GM21825 (cell line): ENCODE data around the gene PDCD4.
A peak's percentile ranks its signal among the peaks of the same experiment; 100 is the strongest.
"Not testable (repeated sequence)": the region's sequence is repeated elsewhere in the genome, so short reads cannot be mapped to it uniquely, and the experiment has no call there.

Source experiments
- ATAC-seq: cut with Tn5 transposase; IDR thresholded peaks from one replicate; pipeline ENCODE4 v1.9.1; 2021; ENCODE audit warnings: mild to moderate bottlenecking, moderate library complexity; ENCODE audit not compliant: unreplicated experiment

Gene PDCD4

DNA sequence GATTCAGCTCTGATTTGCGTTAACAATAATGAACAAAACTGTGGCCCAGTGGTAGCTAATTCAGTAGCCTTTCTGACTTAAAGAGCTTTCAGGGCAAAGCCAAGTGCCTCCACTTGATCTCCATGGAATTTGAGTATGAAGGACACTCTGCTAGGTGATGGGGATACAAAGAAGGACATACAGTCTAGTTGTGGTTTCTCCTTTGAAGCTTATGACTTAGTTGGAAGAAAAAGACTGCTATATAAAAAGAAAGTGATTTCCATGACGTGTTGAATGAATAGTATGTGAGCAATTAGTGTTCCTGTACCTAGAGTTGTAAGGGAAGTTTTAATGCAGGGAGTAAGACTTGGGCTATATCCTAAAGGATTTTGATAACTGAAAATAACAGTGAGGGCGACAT, 8.3 kb downstream of the PDCD4 start:
- ATAC-seq = no peak

DNA sequence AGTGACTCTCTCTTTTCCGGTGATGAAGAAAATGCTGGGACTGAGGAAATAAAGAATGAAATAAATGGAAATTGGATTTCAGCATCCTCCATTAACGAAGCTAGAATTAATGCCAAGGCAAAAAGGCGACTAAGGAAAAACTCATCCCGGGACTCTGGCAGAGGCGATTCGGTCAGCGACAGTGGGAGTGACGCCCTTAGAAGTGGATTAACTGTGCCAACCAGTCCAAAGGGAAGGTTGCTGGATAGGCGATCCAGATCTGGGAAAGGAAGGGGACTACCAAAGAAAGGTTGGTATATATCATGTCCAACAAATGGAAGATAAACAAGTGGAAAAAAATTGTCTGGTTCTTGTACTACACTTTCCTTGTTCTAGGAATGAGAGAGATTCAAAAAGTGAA, 9.5 kb downstream of the PDCD4 start:
- no peak for ATAC-seq

DNA sequence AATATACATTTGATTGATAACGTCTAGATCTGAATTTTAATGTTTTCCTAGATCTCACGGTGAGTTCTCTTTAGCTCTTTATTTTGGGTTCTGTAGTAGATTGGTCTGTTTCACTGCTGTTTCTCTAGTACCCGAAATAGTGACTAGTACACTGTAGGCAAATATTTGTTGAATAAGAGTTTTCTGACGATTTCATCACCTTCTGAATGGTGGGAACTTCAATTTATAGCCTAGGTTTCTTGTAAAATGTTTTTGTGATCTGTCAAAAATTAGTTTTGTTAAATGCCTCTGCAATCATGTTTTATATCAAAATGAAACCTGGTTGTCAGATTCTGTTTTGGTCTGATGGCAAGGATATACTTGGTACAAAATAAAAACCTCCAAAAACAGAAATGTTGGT, 10.2 kb downstream of the PDCD4 start:
- ATAC-seq = no peak

DNA sequence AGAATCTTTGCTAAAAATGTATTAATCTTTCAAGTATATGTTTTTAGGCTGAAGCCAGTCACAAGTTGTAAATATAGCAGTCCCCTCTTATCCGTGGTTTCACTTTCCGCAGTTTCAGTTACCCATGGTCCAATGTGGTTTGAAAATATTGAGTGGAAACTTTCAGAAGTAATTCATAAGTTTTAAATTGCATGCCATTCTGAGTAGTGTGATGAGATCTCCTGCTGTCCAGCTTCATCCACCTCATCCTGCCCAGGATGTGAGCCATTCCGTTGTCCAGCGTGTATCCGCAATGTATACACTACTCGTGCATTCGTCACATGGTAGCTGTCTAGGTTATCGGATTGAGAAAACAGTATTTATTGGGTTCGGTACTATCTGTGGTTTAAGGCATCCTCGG, 12.2 kb downstream of the PDCD4 start:
- no peak for ATAC-seq

DNA sequence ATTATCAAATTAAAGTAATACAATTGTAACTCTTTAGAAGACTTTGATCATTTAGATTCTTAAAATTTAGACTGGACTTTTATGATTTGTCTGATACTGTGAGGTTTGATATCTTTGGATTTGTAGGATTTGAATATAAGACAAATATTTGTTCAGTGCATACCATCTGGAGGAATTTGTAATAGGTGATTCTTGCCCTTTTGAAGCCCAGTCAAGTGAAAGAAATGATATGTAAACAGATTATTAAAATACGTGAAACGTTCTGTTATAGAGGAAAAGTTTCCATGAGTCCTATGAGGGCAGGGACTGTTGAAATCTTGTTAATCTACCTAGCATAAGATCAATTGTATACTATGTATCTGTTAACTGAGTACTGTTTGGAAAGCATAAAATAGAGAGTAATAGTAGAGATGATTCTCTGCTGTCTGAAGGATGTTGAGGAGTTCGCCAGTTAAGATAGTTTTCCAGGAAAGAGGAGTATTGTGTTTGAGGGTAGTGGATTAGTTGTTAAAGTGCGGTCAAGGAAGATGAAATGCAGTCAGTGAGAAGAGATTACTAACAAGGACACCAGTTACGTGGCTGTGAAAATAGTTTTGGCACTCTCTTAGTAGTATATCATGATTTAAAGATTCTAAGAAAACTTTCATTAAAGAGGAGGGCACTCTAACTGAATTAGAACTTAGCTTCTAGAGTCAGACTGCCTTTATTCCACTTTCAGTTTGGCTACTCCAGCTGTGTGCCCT, 14.4 kb downstream of the PDCD4 start:
- no peak for ATAC-seq

DNA sequence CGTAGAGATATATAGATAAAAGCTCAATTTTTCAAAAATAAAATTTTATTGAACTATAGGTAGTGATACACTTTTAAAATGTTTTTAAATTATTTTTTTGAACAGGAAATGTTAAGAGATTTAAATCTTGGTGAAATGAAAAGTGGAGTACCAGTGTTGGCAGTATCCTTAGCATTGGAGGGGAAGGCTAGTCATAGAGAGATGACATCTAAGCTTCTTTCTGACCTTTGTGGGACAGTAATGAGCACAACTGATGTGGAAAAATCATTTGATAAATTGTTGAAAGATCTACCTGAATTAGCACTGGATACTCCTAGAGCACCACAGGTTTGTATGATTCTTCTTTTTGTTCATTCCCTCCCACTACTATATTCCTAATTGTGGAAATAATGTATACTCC, 15.8 kb downstream of the PDCD4 start:
- no peak for ATAC-seq

DNA sequence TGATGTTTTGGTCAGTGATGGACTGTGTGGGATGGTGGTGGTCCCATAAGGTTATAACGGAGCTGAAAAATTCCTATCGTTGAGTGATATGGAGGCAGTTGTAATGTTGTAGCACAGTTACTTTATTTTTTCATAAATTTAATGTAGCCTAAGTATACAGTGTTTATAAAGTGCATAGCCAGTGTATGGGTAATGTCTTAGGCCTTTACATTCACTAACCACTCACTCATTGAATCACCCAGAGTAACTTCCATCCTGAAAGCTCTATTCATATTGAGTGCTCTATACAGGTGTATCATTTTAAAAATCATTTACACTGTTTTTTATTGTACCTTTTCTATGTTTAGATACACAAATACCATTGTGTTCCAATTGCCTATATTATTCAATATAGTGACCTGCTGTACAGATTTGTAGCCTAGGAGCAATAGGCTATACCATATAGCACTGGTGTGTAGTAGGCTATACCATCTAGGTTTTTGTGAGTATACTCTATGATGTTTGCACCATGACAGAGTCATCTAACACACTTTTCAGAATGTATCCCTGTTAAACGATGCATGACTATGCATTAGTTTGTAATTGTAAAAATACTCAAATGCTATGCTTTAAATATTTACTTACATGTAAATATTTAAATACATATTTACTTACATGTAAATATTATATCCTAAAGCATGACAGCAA, 21.0 kb downstream of the PDCD4 start:
- ATAC-seq = no peak

DNA sequence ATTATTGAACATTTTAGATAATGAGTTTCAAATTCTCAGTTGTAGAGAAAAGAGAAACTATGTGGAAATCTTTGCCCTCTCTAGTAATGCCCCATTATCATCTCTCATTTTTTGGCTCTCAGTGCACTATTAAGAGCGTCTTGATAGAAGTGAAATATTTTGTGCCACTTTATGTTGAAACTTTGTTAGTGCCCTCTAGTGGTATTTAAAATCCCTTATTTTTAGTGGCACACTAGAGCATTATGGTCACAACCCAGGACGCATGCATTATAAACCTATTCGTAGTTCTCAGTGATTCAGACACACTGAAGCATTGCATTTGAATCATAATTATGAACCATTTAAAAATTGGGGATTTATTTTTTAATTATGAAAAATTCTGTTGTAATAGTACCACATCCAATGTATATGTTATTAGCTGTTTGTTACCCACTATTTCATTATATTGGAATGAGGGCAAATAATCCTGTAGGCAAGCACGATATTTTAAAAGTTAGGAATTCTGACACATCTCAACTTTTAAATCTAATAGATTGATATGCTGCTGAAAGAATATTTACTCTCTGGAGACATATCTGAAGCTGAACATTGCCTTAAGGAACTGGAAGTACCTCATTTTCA, 21.9 kb downstream of the PDCD4 start:
- peak; percentile 66 for ATAC-seq

DNA sequence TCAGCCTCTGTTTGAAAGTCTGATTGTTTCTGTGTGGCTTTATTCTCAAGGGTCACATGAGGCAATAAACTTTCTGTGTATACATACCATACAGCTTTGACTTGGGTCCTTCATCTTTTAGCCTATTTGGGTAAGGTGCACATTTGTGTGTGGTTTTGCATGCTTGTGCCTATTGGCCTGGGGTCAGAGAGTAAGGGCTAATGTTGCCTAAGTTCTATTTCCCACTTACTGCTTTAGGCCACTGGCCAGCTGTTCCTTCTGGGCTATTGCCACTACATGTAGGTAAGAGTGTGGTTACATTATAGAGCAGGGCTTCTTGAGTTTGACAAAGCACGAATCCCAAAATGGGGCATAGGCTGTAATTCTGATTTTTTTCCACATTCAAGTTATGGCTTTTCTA, 25.5 kb downstream of the PDCD4 start:
- no peak for ATAC-seq

DNA sequence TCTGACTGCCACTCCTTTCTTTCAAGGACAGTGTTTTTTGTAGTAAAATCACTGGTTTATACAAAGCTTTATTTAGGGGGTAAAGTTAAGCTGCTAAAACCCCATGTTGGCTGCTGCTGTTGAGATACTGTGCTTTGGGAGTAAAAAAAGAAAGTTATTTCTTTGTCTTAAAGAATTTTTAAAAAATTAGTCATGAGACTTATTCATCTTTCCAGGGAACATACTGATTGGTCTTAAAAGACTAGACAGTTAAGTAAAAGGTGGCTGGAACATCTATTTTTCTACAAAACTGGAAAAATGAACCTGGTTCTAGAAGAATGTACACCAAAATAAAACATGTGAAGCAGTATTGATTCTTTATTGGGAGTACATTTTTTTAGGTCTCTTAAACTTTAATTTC, 26.7 kb downstream of the PDCD4 start:
- ATAC-seq = no peak

DNA sequence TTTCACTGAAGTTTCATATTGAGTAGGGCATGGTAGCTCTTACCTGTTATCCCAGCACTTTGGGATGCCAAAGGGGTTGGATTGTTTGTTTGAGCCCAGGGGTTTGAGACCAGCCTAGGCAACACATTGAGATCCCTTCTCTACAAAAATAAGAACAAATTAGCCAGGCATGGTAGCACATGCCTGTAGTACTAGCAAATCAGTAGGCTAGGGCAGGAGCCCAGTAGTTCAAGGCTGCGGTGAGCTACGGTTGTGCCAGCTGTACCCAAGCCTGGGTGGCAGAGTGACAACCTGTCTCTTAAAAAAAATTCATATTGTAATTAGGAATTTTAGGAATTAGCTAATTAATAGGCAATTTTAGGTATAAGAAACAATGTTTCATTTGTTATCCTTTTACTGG, 29.3 kb downstream of the PDCD4 start:
- no peak for ATAC-seq

DNA sequence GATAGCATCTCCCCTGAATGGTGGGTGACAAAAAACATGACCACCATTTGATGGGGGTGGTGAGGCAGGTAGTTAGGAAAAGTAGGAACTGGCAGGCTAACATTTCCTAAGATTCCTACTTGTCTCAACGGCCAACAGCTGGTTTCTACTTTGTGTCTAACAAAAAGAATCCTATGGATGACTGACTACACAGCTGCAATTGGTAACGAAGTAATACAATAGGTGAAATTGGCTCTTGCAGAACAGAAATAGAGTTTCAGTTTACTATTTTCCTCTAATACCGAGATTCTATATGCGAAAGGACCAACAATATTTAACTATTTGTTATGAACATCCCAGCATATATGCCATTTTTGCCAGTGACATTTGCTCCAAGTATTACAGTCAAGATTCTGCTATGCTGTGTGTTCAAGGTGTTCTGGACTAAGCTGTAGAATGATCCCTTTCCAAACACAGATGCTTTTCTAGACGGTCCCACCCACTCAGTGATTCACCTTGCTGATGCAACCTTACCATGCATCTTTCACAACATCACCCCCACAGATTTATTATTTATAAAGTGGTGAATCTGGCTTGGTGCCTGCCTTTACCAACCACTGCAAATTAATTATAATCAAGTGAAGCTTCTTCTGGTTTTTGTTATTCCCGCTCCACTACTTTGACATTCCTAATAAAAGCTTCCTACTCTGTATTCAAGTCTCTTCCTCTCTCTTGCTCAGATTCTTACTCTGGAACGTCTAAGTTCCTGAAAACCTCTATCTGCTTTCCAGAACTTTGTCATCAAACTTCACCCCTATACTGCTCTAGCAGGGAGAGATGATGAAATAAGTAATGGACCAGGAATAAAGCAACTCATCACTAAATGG, 30.5 kb downstream of the PDCD4 start:
- no peak for ATAC-seq

DNA sequence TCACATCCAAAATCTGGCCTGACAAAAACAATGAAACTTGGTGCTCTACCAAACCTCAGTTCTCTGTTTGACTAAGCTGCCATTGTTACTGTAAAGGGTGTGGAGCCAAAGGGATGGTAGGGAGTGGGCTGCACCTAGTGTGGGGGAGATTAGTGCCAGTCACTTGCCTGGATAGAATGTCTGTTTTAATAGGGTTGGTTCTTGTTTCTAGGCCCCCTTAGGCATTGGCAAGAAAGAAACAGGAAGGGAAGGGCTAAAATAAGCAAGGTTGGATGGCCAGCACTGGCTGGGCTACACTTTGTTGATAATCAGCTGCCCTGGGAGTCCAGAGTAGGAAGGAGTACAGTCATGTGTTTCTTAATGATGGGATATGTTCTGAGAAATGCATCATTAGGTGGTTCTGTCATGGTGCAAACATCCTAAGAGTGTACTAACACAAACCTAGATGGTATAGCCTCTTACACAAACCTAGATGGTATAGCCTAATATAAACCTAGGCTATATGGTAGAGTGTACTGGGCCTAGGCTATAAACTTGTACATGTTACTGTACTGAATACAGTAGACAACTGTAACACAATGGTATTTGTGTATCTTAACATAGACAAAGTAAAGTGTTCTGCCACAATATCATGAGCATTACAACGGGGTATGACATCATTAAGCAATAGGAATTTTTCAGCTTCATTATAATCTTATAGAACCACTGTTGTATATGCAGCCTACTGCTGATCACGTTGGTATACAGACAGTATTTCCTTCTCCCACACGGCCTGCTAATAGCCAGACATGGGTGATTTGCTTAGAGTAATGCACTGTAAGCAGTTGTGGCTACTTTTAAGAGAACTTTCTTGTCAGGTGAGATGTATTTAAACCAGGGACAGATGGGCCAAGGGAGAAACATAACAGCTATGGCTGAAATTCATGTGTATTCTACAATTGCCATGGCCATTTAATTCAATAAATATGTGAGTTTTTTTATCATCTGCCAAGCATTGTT, 31.9 kb downstream of the PDCD4 start:
- peak; percentile 50 for ATAC-seq

DNA sequence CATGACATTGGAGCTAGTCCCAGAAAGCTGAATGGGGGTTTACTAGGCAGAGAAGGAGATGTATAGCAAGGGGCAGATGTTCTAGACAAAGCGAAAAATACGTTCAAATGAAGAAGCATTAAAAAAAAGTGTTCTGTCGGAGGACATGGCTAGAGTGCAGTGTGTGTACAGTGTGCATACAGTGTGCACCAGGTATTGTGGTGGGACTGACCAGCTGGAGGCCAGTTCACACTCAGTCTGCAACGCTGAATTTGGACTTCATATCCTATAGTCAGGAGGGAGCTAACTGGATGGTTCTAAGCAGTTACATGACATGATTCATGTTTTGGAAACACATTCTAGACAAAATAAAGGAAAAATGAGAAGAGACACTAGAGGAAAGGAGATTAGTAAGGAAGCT, 38.4 kb downstream of the PDCD4 start:
- ATAC-seq = no peak

DNA sequence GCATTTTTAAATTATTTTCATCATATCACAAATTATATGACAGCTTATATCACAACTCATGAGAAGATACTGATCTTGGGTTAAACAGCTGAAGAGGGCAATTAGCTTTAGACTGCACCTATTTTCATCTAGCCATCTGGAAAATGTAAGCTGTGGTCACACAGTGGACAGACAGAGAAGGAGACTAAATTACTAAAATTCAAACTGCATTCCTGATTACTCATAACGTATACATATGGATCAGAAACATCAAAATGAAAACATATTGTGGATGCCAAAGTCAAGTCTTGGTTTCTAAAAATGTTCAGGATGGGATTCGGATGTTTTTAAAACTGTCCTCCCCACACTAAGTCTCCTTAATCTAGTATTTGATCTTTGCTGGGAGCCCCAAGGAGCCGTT, 40.6 kb downstream of the PDCD4 start:
- ATAC-seq = no peak

DNA sequence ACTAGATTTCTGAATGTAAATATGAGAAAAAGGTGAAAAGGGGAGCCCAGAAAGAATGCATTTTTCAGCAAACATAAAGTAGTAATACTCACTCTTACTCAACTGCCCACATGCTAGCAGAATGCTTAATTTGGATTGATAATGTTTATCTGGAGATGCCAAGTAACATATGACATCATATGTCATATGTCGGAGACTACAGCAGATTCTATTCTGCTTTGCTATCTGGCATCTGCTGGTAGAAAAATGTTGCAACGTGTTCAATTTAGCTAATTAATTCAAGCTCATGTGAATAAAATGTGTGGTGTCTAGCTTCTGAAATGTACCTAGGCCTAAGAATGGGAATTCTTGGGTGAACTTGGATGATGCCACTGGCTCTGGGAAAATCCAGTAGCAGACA, 42.7 kb downstream of the PDCD4 start:
- no peak for ATAC-seq

DNA sequence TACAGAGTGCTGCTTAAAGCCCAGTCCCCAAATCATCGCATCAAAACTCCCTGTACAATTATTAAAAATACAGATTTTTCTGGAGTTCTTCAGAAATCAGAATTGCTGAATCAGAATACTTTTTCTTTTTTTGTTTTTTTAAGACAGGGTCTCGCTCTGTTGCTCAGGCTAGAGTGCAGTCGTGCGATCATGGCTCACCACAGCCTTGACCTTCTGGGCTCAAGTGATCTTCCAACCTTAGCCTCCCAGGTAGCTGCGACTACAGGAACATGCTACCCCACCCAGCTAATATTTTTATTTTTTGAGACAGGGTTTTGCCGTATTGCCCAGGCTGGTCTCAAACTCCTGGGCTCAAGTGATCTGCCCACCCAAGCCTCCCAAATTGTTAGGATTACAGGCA, 43.3 kb downstream of the PDCD4 start:
- no peak for ATAC-seq

DNA sequence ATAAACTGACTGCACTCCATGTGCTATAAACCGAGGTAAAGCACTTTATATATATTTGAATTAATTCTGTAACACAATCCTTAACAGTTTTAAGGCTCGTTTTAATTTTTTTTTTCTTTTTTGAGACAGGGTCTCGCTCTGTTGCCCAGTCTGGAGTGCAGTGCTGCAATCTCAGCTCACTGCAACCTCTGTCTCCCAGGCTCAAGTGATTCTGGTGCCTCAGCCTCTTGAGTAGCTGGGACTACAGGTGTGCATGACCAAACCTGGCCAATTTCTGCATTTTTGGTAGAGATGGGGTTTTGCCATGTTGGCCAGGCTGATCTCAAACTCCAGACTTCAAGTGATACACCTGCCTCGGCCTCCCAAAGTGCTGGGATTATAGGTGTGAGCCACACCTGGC, 43.9 kb downstream of the PDCD4 start:
- not testable (repeated sequence) for ATAC-seq

DNA sequence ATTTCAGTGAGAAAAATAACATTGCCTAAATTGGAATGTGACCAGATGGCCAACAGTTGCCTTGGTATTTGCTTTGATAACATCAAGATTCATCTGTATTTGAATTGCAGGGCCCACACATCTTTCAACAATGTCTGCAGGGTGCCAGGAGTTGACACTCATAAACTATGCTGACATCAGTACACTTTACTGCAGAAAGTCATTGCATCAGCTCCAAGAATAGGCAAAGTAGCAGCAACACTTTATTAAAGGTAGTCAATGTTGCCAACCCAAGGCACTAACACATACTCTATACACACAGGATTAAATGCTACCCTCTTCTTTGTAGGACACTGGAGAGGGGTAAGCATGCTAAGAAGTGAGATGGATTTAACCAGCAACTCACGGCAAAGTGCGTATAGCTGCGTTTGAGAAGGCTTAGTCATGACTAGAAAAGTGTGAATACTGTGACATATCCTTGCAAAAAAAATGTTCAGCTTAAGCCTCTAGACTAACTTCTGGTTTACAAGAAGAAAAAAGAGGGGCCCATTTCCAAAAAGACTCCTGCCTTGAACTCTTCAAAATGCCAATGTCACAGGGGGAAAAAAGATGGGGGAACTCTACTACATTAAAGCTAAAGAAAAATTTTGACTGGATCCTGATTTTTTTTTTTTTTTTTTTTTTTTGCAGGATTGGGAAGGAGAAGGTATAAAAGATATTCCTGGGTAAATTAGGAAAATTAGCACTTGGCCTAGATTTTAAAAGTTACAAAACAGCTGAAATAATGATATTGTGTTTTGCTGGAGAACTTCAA, 45.0 kb downstream of the PDCD4 start:
- no peak for ATAC-seq
